GM20000 (cell line): Measurements from ENCODE around the gene OSBPL9.
"Not testable (repeated sequence)": the region's sequence is repeated elsewhere in the genome, so short reads cannot be mapped to it uniquely, and the experiment has no call there.

Experiments
- DNase-seq: peaks from one replicate; pipeline ENCODE4 v3.0.0; 2012; ENCODE audit warnings: low spot score
- TF ChIP-seq, protein P1 (sequence below): IDR thresholded peaks from 2 replicates; pipeline ENCODE4 v1.5.1; 2012; ENCODE audit warnings: mild to moderate bottlenecking, control low read depth; ENCODE audit errors: extremely low read depth, missing control alignments

Gene OSBPL9

DNA sequence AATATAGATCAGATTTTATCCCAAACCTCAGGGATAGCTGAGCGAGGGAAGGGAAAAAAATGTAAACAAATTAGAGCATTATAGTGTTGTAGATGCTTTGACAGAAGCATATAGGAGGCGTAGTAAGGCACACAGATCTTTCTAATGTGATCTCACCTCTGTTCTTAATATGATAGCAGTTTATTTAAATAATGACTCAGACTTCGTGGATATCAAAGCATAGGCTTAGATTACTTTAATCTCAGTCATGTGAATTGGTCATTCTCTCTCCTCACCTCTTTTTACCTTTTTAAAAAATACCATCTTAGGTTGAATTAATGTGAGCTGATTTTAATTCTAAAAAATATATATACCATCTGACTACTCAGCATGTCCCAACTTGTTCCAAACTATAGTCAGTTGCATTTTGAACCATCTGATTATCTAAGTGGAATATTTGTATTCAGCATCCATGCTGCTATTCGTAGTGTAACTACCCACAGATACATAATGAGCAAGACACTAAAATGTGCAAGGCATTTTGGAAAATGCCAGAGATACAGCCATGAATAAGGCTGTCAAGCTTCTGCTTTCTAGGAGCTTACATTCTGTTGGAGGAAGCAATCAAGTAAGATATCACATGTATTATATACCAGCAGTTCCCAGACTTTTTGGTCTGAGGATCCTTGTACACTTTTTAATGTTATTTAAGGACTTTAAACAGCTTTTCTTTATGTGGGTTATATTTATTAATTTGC lies 76.7 kb downstream of the OSBPL9 start:
- TF ChIP-seq, protein P1, sequence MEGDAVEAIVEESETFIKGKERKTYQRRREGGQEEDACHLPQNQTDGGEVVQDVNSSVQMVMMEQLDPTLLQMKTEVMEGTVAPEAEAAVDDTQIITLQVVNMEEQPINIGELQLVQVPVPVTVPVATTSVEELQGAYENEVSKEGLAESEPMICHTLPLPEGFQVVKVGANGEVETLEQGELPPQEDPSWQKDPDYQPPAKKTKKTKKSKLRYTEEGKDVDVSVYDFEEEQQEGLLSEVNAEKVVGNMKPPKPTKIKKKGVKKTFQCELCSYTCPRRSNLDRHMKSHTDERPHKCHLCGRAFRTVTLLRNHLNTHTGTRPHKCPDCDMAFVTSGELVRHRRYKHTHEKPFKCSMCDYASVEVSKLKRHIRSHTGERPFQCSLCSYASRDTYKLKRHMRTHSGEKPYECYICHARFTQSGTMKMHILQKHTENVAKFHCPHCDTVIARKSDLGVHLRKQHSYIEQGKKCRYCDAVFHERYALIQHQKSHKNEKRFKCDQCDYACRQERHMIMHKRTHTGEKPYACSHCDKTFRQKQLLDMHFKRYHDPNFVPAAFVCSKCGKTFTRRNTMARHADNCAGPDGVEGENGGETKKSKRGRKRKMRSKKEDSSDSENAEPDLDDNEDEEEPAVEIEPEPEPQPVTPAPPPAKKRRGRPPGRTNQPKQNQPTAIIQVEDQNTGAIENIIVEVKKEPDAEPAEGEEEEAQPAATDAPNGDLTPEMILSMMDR = no peak
- DNase-seq = no peak

GRCh38 chr1:51697166-51697565 lies 80.3 kb downstream of the OSBPL9 start:
- TF ChIP-seq, protein P1 = no peak
- no peak for DNase-seq

GRCh38 chr1:51699391-51699790 lies 82.5 kb downstream of the OSBPL9 start:
- TF ChIP-seq, protein P1 = no peak

DNA sequence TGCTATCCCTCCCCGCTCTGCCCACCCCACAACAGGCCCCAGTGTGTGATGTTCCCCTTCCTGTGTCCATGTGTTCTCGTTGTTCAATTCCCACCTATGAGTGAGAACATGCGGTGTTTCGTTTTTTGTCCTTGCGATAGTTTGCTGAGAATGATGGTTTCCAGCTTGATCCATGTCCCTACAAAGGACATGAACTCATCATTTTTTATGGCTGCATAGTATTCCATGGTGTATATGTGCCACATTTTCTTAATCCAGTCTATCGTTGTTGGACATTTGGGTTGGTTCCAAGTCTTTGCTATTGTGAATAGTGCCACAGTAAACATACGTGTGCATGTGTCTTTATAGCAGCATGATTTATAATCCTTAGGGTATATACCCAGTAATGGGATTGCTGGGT lies 84.9 kb downstream of the OSBPL9 start:
- DNase-seq = not testable (repeated sequence)

More at GRCh38 chr1:51699391-51699790, 82.5 kb downstream of the OSBPL9 start:
- DNase-seq = no peak

- not testable (repeated sequence) for DNase-seq
Measured at GRCh38 chr1:51702220-51702619, 85.3 kb downstream of the OSBPL9 start.

- DNase-seq = no peak
- TF ChIP-seq, protein P1 = no peak
Measured at GRCh38 chr1:51705035-51705434, 88.1 kb downstream of the OSBPL9 start.

DNA sequence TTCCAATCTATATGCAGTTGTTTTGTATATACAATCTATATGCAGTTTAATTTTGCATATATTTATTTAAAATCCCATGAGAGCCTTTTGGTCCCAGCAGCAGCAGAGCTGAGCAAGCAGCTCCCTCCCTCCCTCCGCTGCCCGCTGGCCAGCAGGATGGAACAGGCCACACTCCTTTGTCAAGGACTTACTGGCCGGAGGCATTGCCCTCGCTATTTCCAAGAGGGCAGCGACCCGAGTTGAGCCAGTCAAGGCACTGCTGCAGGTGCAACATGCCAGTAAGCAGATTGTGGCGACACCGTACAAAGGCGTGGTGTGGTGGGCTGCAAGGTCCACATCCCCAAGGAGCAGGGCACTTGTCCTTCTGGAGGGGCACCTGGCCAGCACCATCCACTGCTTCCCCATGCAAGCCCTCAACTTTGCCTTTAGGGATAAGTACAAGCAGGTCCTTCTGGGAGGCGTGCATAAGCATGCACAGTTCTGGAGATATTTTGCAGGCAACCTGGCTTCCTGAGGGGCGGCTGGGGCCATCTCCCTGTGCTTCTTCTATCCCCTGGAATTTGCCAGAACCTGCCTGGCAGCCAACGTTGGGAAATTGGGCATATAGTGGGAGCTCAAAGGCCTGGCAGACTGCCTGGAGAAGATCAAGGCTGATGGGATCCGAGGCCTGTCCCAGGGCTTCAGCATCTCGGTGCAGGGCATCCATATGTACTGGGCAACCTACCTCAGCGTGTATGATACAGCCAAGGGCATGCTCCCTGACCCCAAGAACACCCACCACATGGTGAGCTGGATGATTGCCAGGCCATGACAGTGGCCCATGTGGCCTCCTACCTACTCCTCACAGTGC lies 92.2 kb downstream of the OSBPL9 start:
- DNase-seq = no peak
- TF ChIP-seq, protein P1 = no peak

DNA sequence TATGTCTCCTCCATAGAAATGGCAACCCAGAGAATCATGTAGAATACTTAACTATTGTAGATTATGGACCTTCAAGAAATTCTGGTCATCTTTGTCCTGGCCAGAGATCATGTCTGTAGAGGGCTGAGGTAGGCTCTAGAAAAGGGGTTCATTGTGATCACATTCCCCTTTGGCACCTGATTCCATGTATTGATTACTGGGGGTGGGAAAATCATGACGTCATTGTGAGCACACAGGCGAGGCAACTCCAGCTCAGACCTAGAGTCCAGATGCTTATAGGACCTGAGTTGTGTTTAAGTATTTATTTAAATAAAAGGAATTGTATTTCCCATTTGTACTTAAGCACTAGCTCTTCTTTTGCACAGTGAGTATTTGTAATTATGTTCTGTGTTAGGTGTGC lies 93.1 kb downstream of the OSBPL9 start:
- TF ChIP-seq, protein P1 = no peak

More for the DNA sequence above, 93.1 kb downstream of the OSBPL9 start:
- DNase-seq = no peak
